HG03097 (cell line): ENCODE measurements around the gene RPL32.
"Not testable (repeated sequence)": the region's sequence is repeated elsewhere in the genome, so short reads cannot be mapped to it uniquely, and the experiment has no call there.

ENCODE experiments used
- ATAC-seq: cut with Tn5 transposase; IDR thresholded peaks from one replicate; pipeline ENCODE4 v1.9.1; 2021; ENCODE audit not compliant: unreplicated experiment, low FRiP score

Gene RPL32

DNA sequence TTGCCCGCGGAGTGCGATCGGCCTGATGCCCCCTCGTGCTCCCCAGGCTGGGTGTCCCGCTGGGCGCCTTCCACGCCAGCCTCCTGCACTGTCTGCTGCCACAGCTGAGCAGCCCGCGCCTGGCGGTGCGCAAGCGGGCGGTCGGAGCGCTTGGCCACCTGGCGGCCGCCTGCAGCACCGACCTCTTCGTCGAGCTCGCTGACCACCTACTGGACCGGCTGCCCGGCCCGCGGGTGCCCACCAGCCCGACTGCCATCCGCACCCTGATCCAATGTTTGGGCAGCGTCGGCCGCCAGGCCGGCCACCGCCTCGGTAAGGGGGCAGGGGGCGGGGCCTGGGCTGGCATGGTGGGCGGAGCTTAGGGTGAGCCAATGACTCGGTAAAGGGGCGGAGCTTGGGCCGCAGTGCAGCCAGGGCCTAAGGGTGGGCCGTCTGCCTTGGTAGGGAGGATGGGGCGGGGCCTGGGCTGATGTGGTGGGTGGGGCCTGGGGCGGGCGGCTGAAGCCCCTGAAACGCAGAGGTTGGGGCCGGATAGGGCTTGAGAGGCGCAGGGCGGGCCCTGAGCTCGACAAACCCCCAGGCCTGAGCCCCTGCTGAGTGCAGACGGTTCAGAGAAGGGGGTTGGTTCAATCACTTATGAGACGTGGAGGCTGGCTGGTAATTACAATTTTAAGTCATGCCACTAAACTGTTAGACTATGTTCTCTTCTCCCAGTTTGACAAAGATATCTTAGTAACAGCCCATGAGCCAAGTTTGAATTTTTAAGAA is 31.2 kb downstream of the RPL32 start:
- ATAC-seq: peak; percentile 93

GRCh38 chr3:12809435-12809834 is 31.9 kb downstream of the RPL32 start:
- ATAC-seq: no peak

- no peak for ATAC-seq
Observed at GRCh38 chr3:12809001-12809400, 32.4 kb downstream of the RPL32 start.

DNA sequence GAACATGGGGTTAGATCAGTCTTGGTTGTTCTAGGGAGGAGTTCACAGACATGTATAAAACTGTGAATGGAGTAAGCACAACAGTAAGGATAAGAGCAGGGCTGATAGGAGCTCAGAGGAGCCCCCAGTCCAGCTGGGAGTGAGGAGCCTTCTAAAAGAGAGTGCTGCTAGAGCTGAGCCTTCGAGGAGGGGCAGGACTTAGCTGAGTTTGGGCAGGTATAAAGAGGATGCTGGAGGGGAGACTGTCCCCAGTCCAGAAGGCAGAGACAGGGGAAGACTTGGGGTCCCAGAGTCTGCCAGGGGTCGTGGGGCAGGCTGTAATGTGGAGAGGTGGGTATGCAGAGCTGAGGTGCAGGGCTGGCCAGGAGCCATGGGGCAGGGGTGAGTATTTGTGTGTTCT is 32.8 kb downstream of the RPL32 start:
- no peak for ATAC-seq

- ATAC-seq: no peak
Observed at GRCh38 chr3:12807601-12808359, 33.6 kb downstream of the RPL32 start.

GRCh38 chr3:12807066-12807465 is 34.3 kb downstream of the RPL32 start:
- ATAC-seq: no peak

DNA sequence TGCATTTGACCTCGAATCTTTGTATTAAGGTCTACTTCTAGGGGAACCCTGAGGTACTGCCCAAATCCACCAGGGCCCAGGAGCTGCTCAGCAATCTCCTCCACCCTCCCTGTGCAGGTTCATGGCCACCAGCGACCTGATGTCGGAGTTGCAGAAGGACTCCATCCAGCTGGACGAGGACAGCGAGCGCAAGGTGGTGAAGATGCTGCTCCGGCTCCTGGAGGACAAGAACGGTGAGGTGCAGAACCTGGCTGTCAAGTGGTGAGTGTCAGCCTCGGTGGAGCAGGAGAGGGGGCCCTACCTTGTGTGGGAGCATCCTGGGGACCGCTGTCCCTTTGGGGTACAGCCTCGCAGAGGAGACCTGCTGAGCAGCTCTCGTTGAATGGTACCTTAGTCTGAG is 38.0 kb downstream of the RPL32 start:
- no peak for ATAC-seq

- ATAC-seq: no peak
Observed at GRCh38 chr3:12799525-12800440, 41.6 kb downstream of the RPL32 start.

GRCh38 chr3:12798559-12799179 is 42.7 kb downstream of the RPL32 start:
- ATAC-seq: no peak

- ATAC-seq: no peak
Observed at GRCh38 chr3:12797892-12798558, 43.3 kb downstream of the RPL32 start.

- no peak for ATAC-seq
Observed at GRCh38 chr3:12797124-12797891, 44.1 kb downstream of the RPL32 start.

DNA sequence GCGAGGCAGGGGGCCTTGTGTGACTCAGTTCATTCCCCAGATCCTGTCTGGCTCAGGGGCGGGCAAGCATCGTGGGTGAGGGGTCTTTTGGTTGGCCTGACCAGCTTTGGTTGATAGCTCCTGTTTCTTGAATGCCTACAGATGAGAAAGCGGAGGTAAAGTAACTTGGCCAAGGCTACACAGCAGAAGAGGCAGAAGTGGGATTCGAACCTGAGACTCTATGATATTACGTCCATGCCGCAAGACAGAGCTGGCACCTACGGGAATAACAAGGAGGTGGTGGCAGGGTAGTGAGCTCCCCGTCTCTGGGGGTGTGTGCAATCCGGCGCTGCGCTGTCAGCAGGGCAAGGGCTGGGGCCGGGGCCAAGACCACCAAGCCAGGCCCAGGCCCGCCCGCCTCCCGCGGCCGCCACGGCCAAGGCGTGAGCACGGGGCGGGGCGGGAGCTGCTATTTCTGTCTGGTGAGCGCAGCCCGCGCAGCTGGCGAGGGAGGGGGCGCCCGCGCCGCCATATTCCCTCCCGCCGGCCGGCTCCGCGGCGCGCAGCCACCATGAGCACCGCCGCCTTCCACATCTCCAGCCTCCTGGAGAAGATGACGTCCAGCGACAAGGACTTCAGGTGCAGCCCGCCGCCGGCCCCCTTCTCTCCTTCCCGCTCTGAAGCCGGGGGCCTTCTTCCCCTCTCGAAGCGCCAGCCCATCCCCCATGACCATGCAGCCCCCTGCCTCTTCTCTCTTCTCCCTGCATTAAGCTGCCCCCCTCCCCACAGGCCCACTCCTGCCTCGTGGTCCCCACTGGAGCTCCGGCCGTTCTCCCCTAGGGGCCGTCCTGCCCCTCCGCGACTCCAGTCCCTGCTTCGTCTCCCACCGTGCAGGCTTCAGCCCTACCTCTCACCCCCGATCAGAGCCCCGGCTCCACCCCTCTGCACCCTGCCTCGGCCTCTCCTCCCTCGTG is 44.9 kb downstream of the RPL32 start, which contains the start of gene CAND2:
Gene CAND2 (plus strand): TSS at position 510 of the 953 bp plus-strand sequence. CDS start 41 bp downstream, at position 551.
- ATAC-seq: no peak

GRCh38 chr3:12793701-12794100 is 47.7 kb downstream of the RPL32 start:
- ATAC-seq: no peak

- no peak for ATAC-seq
Observed at GRCh38 chr3:12791430-12791829, 49.9 kb downstream of the RPL32 start.

GRCh38 chr3:12787967-12788690 is 53.2 kb downstream of the RPL32 start:
- not testable (repeated sequence) for ATAC-seq

DNA sequence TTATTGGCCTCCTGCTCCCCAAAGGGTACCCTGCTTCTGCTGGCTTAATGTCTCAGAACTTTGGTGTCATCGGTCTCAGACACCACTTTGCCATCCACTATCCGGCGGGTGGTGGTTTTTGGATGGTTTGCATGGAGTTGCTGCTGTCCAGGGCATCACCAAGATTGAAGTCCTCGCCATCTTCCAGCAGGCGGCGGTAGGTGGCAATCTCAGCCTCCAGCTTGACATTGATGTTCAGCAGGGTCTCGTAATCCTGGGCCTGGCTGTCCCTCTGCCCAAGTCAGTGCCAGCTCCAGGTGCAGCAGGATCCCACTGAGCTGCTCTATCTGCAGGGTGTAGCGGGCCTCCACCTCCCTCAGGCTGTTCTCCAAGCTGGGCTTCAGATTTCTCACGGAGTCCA is 54.0 kb downstream of the RPL32 start:
- ATAC-seq: not testable (repeated sequence)

- ATAC-seq: no peak
Observed at GRCh38 chr3:12785096-12785495, 56.3 kb downstream of the RPL32 start.
